Right cardiac atrium (tissue), 5 donors: ENCODE results near the gene WDR88. TPM values are rescaled to one million over a fixed set of nuclear protein-coding genes. Genes with fewer than 3 reads are reported as not detected.

ENCODE experiments used
- ATAC-seq, 2 donors: fragments of 200-7000 bp; cut with Tn5 transposase; one replicate each; pipeline versions ENCODE4 v1.8.0 to v1.9.1; 2020; ENCODE audit warnings: moderate library complexity in 2 of 2, mild to moderate bottlenecking in 1 of 2
- DNase-seq, 3 donors: peaks; one replicate each; pipeline ENCODE4 v3.0.0-alpha.2; 2020
- H3K27ac ChIP-seq: one replicate; pipeline ENCODE4 v1.5.1; 2013; ENCODE audit warnings: mild to moderate bottlenecking, low read length, control low read depth, moderate library complexity
- H3K27me3 ChIP-seq: one replicate; pipeline ENCODE4 v1.6.1; 2013; ENCODE audit not compliant: control insufficient read depth, insufficient read depth
- H3K4me1 ChIP-seq: one replicate; pipeline ENCODE4 v1.6.1; 2013; ENCODE audit warnings: low read length; ENCODE audit not compliant: control insufficient read depth, insufficient read depth
- H3K4me3 ChIP-seq: one replicate; pipeline ENCODE4 v1.5.1; 2013; ENCODE audit warnings: low read length, control low read depth
- H3K9me3 ChIP-seq: one replicate; pipeline ENCODE4 v1.6.1; 2013; ENCODE audit warnings: low read length; ENCODE audit not compliant: control insufficient read depth
- WGBS: extraction: QIAGEN DNeasy Blood & Tissue Kit; methylation state at CpG from one replicate; pipeline ENCODE4 v1.1.7; 2013; 5-methylcytosine and 5-hydroxymethylcytosine counted together
- intact Hi-C, 4 donors: fragments of 100-400 bp; cut with DNase I; formaldehyde crosslinking; loops; one replicate each; pipeline versions ENCODE4 v1.11.0 to v1.14.0; 2022 to 2023
- polyA plus RNA-seq: library from polyadenylated mRNA; stranded (reverse); fragments of 200-250 nt; gene quantifications from one replicate; pipeline ENCODE4 v1.2.3, GENCODE V29; 2013
- total RNA-seq, 4 donors: library from RNA; stranded (reverse); fragmentation: NEBNext Ultra II Directional; extraction: Animal tissue kit (Norgen Biotek cat#: 25700); gene quantifications; one replicate each; pipeline ENCODE4 v1.2.1, GENCODE V29; 2021
- donor health status: healthy with polysubstance abuse.
- donor health status: DM: no; HTN: yes; CAD: no.
- donor health status: DM: no; HTN: no; CAD: no.
- donor health status: DM: no; HTN: yes; CAD: no; lungs with severe emphysema.
- donor health status: DM: yes; HTN: yes; CAD: no.

The WDR88 gene
- total and polyA plus RNA-seq, 5 donors = not detected

DNA sequence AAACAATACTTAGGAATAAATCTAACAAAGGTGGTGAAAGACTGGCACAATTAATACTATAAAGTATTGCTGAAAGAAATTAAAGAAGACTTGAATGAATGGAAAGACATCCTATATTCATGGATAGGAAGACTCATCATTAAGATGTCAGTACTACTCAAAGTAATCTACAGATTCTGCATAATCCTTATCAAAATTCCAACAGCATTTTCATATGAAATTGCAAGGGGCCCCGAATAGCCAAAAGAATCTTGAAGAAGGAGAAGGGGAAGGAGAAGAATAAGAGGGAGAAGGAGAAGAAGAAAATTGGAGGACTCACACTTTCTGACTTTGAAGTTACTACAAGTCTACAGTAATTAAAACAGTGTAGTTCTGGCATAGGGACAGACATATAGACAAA, 36.6 kb downstream of the WDR88 start:
- 78% methylated on average over 1 of the region's 1 CpG for WGBS
- Histone ChIP-seq H3K9me3 (no peaks in the 10 kb centered on the region), H3K4me3 (no peak overlapping the region), H3K27me3 (no peaks in the 10 kb centered on the region), H3K4me1 (no peaks in the 10 kb centered on the region), H3K27ac (no peak overlapping the region)
- no peak for ATAC-seq
- intact Hi-C loops = no loop called here
- no peak for DNase-seq

DNA sequence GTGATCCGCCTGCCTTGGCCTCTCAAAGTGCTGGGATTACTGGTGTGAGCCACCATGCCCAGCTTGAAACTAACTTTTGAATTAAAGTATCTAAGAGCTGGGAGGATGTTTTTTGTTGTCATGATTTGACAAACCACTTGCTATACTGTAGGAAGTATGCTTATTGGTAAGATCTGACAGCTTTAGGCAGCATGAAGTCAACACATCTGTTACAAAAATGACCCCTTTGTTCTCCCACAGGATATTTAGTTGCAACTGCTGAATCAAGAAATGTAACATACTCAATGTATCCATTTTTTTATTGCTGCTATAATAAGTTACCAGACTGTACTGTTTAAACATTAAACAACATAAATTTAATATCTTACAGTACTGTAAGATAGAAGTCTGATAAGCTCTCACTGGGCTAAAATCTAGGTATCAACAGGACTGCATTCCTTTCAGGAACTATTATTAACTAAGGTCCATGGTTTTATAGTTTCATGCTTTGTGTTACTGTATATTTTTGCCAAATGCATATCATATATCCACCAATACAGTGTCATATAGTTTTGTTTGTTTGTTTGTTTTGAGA, 39.4 kb downstream of the WDR88 start:
- H3K4me3 ChIP-seq = no peak overlapping the region
- ATAC-seq = no peak
- intact Hi-C loops = no loop called here
- WGBS = 92% methylated on average over 1 of the region's 1 CpG
- DNase-seq = no peak
- no peak overlapping the region for H3K27ac ChIP-seq
- no peaks in the 10 kb centered on the region for H3K27me3 ChIP-seq
- no peaks in the 10 kb centered on the region for H3K9me3 ChIP-seq
- peaks cover 4% of the 10 kb centered on the region for H3K4me1 ChIP-seq

DNA sequence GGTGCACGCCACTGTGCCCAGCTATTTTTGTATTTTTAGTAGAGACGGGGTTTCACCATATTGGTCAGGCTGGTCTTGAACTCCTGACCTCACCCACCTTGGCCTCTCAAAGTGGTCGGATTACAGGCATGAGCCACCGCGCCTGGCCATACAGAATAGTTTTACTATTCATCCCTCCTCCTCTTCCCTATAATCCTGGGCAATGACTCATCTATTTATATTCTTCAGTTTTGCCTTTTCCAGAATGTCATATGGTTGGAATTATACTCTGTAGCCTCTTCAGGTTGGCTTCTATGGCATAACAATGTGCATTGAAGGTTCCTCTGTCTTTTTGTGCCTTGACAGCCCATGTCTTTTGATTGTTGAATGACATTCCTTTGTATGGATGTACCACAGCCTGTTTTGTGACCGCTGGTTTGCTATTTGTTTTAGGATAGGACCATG, 40.0 kb downstream of the WDR88 start:
- Histone ChIP-seq H3K4me3 (no peak overlapping the region), H3K27ac (no peak overlapping the region), H3K4me1 (peaks cover 4% of the 10 kb centered on the region), H3K27me3 (no peaks in the 10 kb centered on the region), H3K9me3 (no peaks in the 10 kb centered on the region)
- 94% methylated on average over 6 of the region's 6 CpGs for WGBS
- intact Hi-C loops = no loop called here
- no peak for DNase-seq
- ATAC-seq = no peak

- DNase-seq = no peak
These were observed 42.3 kb downstream of the WDR88 start for GRCh38 chr19:33174186-33174585.

DNA sequence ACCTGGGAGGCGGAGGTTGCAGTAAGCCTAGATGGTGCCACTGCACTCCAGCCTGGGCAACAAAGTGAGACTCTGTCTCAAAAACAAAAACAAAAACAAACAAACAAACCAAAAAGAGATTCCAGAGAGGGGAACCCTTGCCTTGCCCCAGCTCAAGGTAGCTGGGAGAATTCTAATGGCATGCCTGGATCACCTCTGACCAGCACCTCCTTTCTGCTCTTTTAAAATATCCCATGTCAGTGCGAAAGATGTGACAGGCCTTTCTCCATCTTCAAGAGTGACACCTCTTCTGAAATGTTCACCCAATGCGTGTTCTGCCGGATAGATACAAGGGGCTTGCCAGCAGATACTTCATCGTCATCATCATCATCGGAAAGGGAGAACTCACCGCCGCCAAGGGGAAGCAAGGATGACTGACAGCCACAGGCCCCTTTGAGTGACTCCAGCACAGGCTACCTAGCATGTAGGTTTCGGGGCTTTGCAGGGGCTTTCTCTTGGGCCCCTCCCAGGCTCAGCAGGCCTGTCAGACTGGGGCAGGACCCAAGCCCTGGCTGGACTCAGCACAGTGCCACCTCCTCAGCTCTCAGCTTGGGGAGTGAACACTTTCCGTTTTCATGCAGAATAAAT, 43.4 kb downstream of the WDR88 start:
- 92% methylated on average over 10 of the region's 10 CpGs for WGBS
- Histone ChIP-seq H3K27me3 (no peaks in the 10 kb centered on the region), H3K9me3 (no peaks in the 10 kb centered on the region), H3K4me1 (peaks cover 4% of the 10 kb centered on the region), H3K4me3 (no peak overlapping the region), H3K27ac (no peak overlapping the region)
- ATAC-seq (no peak), DNase-seq (no peak)
- intact Hi-C loops = no loop called here

More at GRCh38 chr19:33174186-33174585, 42.3 kb downstream of the WDR88 start:
- peaks cover 4% of the 10 kb centered on the region for H3K4me1 ChIP-seq
- 98% methylated on average over 5 of the region's 5 CpGs for WGBS
- intact Hi-C loops = no loop called here
- no peak overlapping the region for H3K4me3 ChIP-seq
- H3K9me3 ChIP-seq = no peaks in the 10 kb centered on the region
- no peak for ATAC-seq
- no peak overlapping the region for H3K27ac ChIP-seq
- no peaks in the 10 kb centered on the region for H3K27me3 ChIP-seq

DNA sequence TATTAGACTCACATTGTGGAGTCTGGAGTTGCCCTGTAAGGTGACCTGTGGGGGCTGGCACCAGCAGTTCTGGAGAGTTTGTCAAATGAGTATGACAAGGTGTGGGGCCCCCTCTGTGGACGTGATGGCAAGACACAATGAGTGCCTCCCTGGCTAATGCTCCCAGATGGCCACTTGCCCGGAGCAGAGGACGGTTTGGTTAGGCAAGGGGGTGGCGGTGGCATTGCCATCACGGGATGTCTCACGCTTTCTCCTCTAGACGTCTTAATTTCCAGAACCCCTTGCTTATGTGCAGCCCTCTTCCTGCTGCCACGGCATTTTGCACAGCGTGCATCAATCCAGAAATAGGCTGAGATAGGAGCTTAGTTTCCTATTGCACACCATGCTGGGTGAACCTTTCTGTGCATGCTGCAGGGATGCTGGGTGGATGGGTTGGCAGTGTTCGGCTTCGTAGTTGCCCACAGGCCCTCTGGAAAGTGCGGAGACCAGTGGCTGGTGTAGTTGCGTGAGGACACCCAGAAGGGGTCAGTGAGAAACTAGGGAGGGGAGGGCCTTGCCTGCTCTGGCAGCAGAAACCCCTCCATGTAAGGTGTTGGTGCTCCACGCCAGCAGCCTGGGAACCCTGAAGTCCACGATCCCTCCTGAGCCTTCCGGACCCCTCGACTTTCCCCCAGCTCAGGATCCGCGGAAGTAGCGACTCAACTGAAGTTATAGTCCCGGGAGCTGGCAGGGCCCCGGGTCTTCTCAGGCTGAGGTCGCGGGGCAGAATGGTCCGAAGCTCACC, 44.2 kb downstream of the WDR88 start:
- Histone ChIP-seq H3K4me3 (peak overlapping the region; percentile 77), H3K4me1 (peaks cover 4% of the 10 kb centered on the region), H3K27me3 (no peaks in the 10 kb centered on the region), H3K27ac (peak overlapping the region; percentile 61), H3K9me3 (no peaks in the 10 kb centered on the region)
- 12% methylated on average over 25 of the region's 25 CpGs for WGBS
- ATAC-seq = peak; percentile 1 to 9
- intact Hi-C loops = no loop called here
- peak in 1 of 3 donors; percentile 21 for DNase-seq

DNA sequence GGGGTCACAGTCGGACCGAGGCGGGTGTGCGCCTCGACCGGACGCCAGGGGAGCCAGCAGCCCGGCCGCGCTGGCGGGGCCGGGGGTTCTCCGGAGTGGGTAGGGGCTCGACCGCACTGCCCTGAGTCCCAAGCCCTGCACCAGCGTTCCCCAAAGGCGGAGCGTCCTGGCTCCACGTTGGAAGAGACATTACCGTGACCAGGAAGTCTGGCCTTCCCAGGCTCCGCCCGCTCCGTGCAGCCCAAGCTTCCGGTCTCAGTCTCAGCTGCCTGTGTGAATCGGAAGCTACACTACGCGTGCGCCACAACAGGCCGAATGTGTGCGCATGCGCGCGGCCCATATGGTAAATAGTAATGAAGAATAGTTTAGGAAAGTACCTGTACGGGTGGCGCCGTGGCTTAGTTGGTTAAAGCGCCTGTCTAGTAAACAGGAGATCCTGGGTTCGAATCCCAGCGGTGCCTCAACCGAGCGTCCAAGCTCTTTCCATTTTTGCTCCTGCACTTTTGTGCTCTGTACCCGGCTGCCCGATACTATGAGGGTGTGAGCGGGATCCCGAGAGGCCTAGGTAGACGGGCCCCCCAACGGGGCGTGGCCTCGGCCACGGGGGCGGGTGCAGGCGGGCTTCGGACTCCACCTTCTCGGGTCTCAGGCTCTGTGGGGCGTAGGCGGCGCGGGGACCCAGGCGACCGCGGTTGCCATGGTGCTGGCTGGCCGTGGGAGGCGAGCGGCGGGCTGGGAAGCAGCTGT, 44.9 kb downstream of the WDR88 start:
- H3K9me3 ChIP-seq = no peaks in the 10 kb centered on the region
- intact Hi-C loops = no loop called here
- DNase-seq (peak; percentile 96 to 98 (median 98)), ATAC-seq (peak; percentile 97)
- peak overlapping the region; percentile 77 for H3K4me3 ChIP-seq
- no peaks in the 10 kb centered on the region for H3K27me3 ChIP-seq
- peak overlapping the region; percentile 61 for H3K27ac ChIP-seq
- under 1% methylated on average over 64 of the region's 65 CpGs for WGBS
- H3K4me1 ChIP-seq = peaks cover 4% of the 10 kb centered on the region

DNA sequence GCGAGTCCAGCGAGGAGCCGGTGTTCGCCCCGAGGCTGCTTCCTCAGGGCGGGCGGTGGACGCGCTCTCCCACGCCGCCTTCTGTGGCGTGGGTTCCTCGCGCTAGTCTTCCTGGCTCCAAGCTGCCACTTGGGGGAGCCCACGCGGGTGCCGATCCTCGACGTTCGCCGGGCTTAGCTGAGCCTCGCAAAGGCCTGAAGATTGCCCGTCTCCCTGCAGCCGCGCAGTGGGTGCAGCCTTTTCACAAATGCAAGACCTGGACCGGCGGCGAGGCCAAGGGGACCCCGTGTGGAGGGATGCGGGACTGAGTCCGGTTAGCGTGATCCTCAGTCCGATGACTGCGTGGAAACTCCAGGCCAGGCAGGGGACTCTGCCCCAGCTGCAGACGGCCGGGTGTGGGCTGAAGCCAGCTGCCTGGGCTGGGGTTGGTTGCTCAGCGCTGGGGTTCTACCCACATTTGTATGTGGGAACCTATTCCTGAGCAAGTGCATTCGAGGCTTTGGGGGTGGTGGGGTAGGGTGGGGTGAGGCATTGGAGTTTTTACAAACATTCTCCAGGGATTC, 45.6 kb downstream of the WDR88 start:
- DNase-seq (no peak), ATAC-seq (no peak)
- H3K4me1 ChIP-seq = peaks cover 4% of the 10 kb centered on the region
- peak overlapping the region; percentile 43 for H3K27ac ChIP-seq
- peak overlapping the region; percentile 44 for H3K4me3 ChIP-seq
- no peaks in the 10 kb centered on the region for H3K27me3 ChIP-seq
- intact Hi-C loops = no loop called here
- H3K9me3 ChIP-seq = no peaks in the 10 kb centered on the region
- WGBS = under 1% methylated on average over 38 of the region's 38 CpGs

DNA sequence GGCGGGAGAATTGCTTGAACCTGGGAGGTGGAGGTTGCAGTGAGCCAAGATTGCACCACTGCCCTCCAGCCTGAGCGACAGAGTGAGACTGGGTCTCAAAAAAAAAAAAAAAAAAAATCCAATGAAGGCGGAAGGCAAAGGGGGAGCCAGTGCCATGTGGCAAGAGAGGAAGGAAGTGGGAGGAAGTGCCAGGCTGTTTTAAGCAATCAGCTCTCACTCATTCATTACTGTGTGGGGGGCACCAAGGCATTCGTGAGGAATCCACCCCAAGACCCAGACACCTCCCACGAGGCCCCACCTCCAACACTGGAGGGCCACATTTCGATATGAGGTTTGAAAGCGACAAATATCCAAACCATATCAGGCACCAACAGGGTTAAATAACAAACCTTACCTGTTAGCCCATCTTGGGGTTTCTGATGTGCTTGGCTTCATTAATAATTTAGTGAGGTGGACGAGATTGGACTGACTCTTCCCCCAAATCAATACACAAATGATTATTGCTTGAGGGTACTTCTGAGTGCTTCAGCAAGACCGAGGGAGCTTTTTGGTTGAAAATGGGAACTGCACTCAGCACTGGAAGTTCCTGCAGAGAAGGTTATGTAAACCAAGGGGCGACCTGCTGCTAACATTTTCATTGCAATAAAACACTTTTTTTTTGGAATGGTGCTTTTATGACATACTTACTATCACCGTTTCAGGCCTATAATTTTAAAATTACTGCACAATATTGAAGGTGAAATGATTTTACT, 54.7 kb downstream of the WDR88 start:
- no peak for ATAC-seq
- Histone ChIP-seq H3K4me3 (no peak overlapping the region), H3K9me3 (no peaks in the 10 kb centered on the region), H3K4me1 (no peaks in the 10 kb centered on the region), H3K27me3 (no peaks in the 10 kb centered on the region), H3K27ac (no peak overlapping the region)
- intact Hi-C loops = no loop called here
- WGBS = 68% methylated on average over 11 of the region's 11 CpGs
- no peak for DNase-seq

DNA sequence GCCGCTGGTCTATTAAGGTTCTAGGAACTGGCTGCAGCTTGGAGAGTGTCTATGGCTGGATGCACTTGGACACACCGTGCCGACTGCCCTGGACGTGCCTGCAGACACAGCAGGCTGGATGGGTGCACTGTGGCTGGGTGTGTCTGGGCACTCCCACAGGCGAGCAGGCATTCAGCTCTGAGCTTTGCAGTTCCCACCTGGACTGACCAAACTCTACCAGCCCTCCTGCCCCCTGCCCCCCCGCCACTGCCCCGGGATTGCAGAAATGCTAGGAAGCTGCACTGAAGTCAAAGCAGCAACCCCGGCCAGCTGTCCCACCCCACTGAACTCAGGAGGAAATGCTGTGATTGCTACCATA, 55.2 kb downstream of the WDR88 start:
- Histone ChIP-seq H3K27me3 (no peaks in the 10 kb centered on the region), H3K27ac (no peak overlapping the region), H3K4me1 (no peaks in the 10 kb centered on the region), H3K4me3 (no peak overlapping the region), H3K9me3 (no peaks in the 10 kb centered on the region)
- intact Hi-C loops = no loop called here
- no peak for ATAC-seq
- DNase-seq = no peak
- WGBS = 81% methylated on average over 8 of the region's 8 CpGs
